Psoas muscle (tissue), 8 donors: ENCODE results near the gene ABCB9. TPM values are rescaled to one million over a fixed set of nuclear protein-coding genes. Genes with fewer than 3 reads are reported as not detected.
"Not testable (repeated sequence)": the region's sequence is repeated elsewhere in the genome, so short reads cannot be mapped to it uniquely, and the experiment has no call there.

Experiments used
- ATAC-seq, 4 donors: fragments of 200-7000 bp; cut with Tn5 transposase; one replicate each; pipeline ENCODE4 v1.9.1; 2020; ENCODE audit warnings: moderate library complexity in 3 of 4, mild to moderate bottlenecking in 2 of 4
- DNase-seq, 2 donors: peaks; one replicate each; pipeline ENCODE4 v3.0.0-alpha.2; 2020
- H3K27ac ChIP-seq: fragments of 200-600 bp; one replicate; pipeline ENCODE4 v1.8.0; 2022
- H3K27me3 ChIP-seq, 3 donors: fragments of 200-600 bp in 1 of 3; one replicate each; pipeline versions ENCODE4 v1.6.1 to v1.8.0; 2013 to 2022; ENCODE audit warnings: low read length in 2 of 3, mild to moderate bottlenecking in 2 of 3, moderate library complexity in 1 of 3; ENCODE audit not compliant: insufficient read depth in 3 of 3
- H3K36me3 ChIP-seq, 2 donors: fragments of 200-600 bp in 1 of 2; one replicate each; pipeline versions ENCODE4 v1.6.1 to v1.8.0; 2013 to 2022; ENCODE audit warnings: low read depth in 1 of 2, mild to moderate bottlenecking in 1 of 2, moderate library complexity in 1 of 2; ENCODE audit not compliant: insufficient read depth in 1 of 2
- H3K4me1 ChIP-seq: fragments of 200-600 bp; one replicate; pipeline ENCODE4 v1.8.0; 2022
- H3K4me3 ChIP-seq: fragments of 200-600 bp; one replicate; pipeline ENCODE4 v1.8.0; 2022; ENCODE audit warnings: mild to moderate bottlenecking
- H3K9me3 ChIP-seq: fragments of 200-600 bp; one replicate; pipeline ENCODE4 v1.8.0; 2022
- CTCF ChIP-seq: fragments of 200-600 bp; IDR thresholded peaks from one replicate; pipeline ENCODE4 v1.8.0; 2022; ENCODE audit warnings: antibody characterized with exemption
- WGBS, 3 donors: extraction: QIAGEN DNeasy Blood & Tissue Kit; methylation state at CpG; one replicate each; pipeline versions ENCODE4 v1.1.6 to v1.1.7; 2013; 5-methylcytosine and 5-hydroxymethylcytosine counted together
- intact Hi-C, 2 donors: fragments of 100-400 bp; cut with DNase I; formaldehyde crosslinking; loops; one replicate each; pipeline versions ENCODE4 v1.11.0 to v1.14.2; 2022
- polyA plus RNA-seq, 3 donors: library from polyadenylated mRNA; stranded (reverse); fragments of 200-250 nt; gene quantifications; one replicate each; pipeline ENCODE4 v1.2.3, GENCODE V29; 2013
- total RNA-seq, 4 donors: library from RNA; stranded (reverse); fragmentation: NEBNext Ultra II Directional in 2 of 4; extraction: Animal tissue kit (Norgen Biotek cat#: 25700) in 2 of 4; gene quantifications; one replicate each; pipeline versions ENCODE4 v1.2.1 to v1.2.4, GENCODE V29; 2021 to 2023
- donor health status: healthy with polysubstance abuse.
- donor health status: DM: no; HTN: no; CAD: no; lungs with moderate emphysema.
- donor health status: Bipolar disorder and iron deficiency.
- donor health status: healthy.
- donor health status: DM: yes; HTN: yes; CAD: no.
- donor health status: DM: no; HTN: no; CAD: no.
- donor health status: DM: no; HTN: no; CAD: no.
- donor health status: DM: yes; HTN: yes; CAD: no.

The ABCB9 gene
- total and polyA plus RNA-seq, 7 donors = 0.47 to 1.1 (median 0.62) TPM

- ATAC-seq (peak in 3 of 4 donors; percentile 7 to 37 (median 21)), DNase-seq (no peak)
- no peaks in the 10 kb centered on the region for H3K9me3 ChIP-seq
- peak overlapping the region; percentile 80 for H3K27ac ChIP-seq
- 7 to 17% (median 12%) methylated on average over 9 of the region's 9 CpGs for WGBS, 3 donors
- no peak for TF ChIP-seq CTCF
- H3K27me3 ChIP-seq = no peaks in the 10 kb centered on the region
- H3K36me3 ChIP-seq = no peaks in the 10 kb centered on the region
- intact Hi-C loops = no loop called here
- peak overlapping the region; percentile 78 for H3K4me3 ChIP-seq
- H3K4me1 ChIP-seq = peaks cover 41% of the 10 kb centered on the region
Observed at GRCh38 chr12:122895320-122895703, 71.0 kb downstream of the ABCB9 start.

GRCh38 chr12:122894193-122895121 is 71.8 kb downstream of the ABCB9 start:
- peak overlapping the region; percentile 80 for H3K27ac ChIP-seq
- ATAC-seq (peak in 1 of 4 donors; percentile 9), DNase-seq (no peak)
- no peak for TF ChIP-seq CTCF
- H3K27me3 ChIP-seq = no peaks in the 10 kb centered on the region
- no peaks in the 10 kb centered on the region for H3K9me3 ChIP-seq
- no peaks in the 10 kb centered on the region for H3K36me3 ChIP-seq
- H3K4me3 ChIP-seq = peak overlapping the region; percentile 78
- 31 to 40% (median 31%) methylated on average over 14 to 15 of the region's 15 CpGs for WGBS, 3 donors
- peaks cover 46% of the 10 kb centered on the region for H3K4me1 ChIP-seq
- intact Hi-C loops = no loop called here

- peak overlapping the region; percentile 80 for H3K27ac ChIP-seq
- H3K9me3 ChIP-seq = no peaks in the 10 kb centered on the region
- H3K36me3 ChIP-seq = no peaks in the 10 kb centered on the region
- peak overlapping the region; percentile 78 for H3K4me3 ChIP-seq
- no peak for TF ChIP-seq CTCF
- peaks cover 55% of the 10 kb centered on the region for H3K4me1 ChIP-seq
- intact Hi-C loops = no loop called here
- WGBS, 3 donors = 51 to 75% (median 55%) methylated on average over 7 of the region's 7 CpGs
- H3K27me3 ChIP-seq = no peaks in the 10 kb centered on the region
- no peak for DNase-seq
- ATAC-seq = no peak
Observed at GRCh38 chr12:122893208-122894153, 72.8 kb downstream of the ABCB9 start.

- H3K27ac ChIP-seq, H3K36me3 ChIP-seq, H3K27me3 ChIP-seq, DNase-seq, intact Hi-C loops, H3K9me3 ChIP-seq, ATAC-seq: not testable (repeated sequence)
- 95 to 96% (median 95%) methylated on average over 9 of the region's 9 CpGs for whole genome bisulfite sequencing, 3 donors
- Histone ChIP-seq H3K4me3 (peak overlapping the region; percentile 33), H3K4me1 (peaks cover 62% of the 10 kb centered on the region)
Observed at GRCh38 chr12:122892724-122893123, 73.5 kb downstream of the ABCB9 start.
